Keratinocyte (primary cell): Measurements from ENCODE around the gene FBXO34. TPM values are rescaled to one million over a fixed set of nuclear protein-coding genes. Genes with fewer than 3 reads are reported as not detected.

Experiments used
- DNase-seq: peaks from one replicate; pipeline ENCODE4 v3.0.0-alpha.2; 2011; ENCODE audit warnings: low read depth, missing footprints, low spot score
- FAIRE-seq: peaks from 2 replicates; lab custom pipeline; 2011; peaks lifted over from hg19 to GRCh38; lab: Jason Lieb, UNC
- H2AFZ ChIP-seq: 2 replicates; pipeline ENCODE4 v1.6.0; 2012; ENCODE audit warnings: low read length, control low read depth, inconsistent platforms; ENCODE audit not compliant: control insufficient read depth
- H3K27ac ChIP-seq: 2 replicates; pipeline ENCODE4 v1.5.1; 2011; ENCODE audit warnings: low read length; ENCODE audit not compliant: control insufficient read depth, insufficient read depth
- H3K27me3 ChIP-seq: 3 replicates; pipeline ENCODE4 v1.6.0; 2011; ENCODE audit warnings: low read length; ENCODE audit not compliant: control insufficient read depth, insufficient read depth; ENCODE audit errors: extremely low read depth
- H3K36me3 ChIP-seq, 2 experiments: 2 replicates in 1 of 2; 3 replicates in 1 of 2; pipeline ENCODE4 v1.5.1; 2011; ENCODE audit warnings: low read length in 2 of 2, mild to moderate bottlenecking in 1 of 2; ENCODE audit not compliant: control insufficient read depth in 2 of 2, insufficient read depth in 2 of 2; ENCODE audit errors: extremely low read depth in 1 of 2
- H3K4me1 ChIP-seq: 3 replicates; pipeline ENCODE4 v1.5.1; 2011; ENCODE audit warnings: low read length; ENCODE audit not compliant: control insufficient read depth, insufficient read depth; ENCODE audit errors: extremely low read depth
- H3K4me2 ChIP-seq: 3 replicates; pipeline ENCODE4 v1.6.0; 2011; ENCODE audit warnings: low read depth, low read length; ENCODE audit not compliant: control insufficient read depth, insufficient read depth; ENCODE audit errors: extremely low read depth
- H3K4me3 ChIP-seq, 3 experiments: fragments of 200-600 bp in 1 of 3; sonication (generic) in 1 of 3; 2 replicates in 2 of 3; 3 replicates in 1 of 3; pipeline ENCODE4 v1.5.1; 2011 to 2016; ENCODE audit warnings: low read length in 3 of 3, mild to moderate bottlenecking in 3 of 3, control low read depth in 2 of 3, inconsistent platforms in 1 of 3, low read depth in 1 of 3, mixed read lengths in 1 of 3, mixed run types in 1 of 3, moderate library complexity in 1 of 3; ENCODE audit not compliant: control insufficient read depth in 2 of 3, insufficient read depth in 2 of 3; ENCODE audit errors: extremely low read depth in 1 of 3
- H3K79me2 ChIP-seq: 2 replicates; pipeline ENCODE4 v1.6.0; 2012; ENCODE audit warnings: low read length; ENCODE audit not compliant: control insufficient read depth, insufficient read depth
- H3K9ac ChIP-seq: 3 replicates; pipeline ENCODE4 v1.6.0; 2011; ENCODE audit warnings: low read length; ENCODE audit not compliant: control insufficient read depth, insufficient read depth; ENCODE audit errors: extremely low read depth
- H3K9me1 ChIP-seq: 3 replicates; pipeline ENCODE4 v1.6.0; 2011; ENCODE audit warnings: low read length; ENCODE audit not compliant: control insufficient read depth, insufficient read depth; ENCODE audit errors: extremely low read depth
- H3K9me3 ChIP-seq: 2 replicates; pipeline ENCODE4 v1.5.1; 2012; ENCODE audit warnings: low read depth, low read length; ENCODE audit not compliant: control insufficient read depth
- H4K20me1 ChIP-seq: 3 replicates; pipeline ENCODE4 v1.6.0; 2011; ENCODE audit warnings: low read length; ENCODE audit not compliant: control insufficient read depth, insufficient read depth; ENCODE audit errors: extremely low read depth
- CTCF ChIP-seq, 3 experiments: IDR thresholded peaks in 1 of 3; conservative IDR thresholded peaks in 1 of 3; optimal IDR thresholded peaks in 1 of 3; 2 replicates in 2 of 3; 3 replicates in 1 of 3; pipeline versions ENCODE3 to v1.5.1; 2011; ENCODE audit warnings: low read length in 3 of 3, mild to moderate bottlenecking in 3 of 3, moderate library complexity in 2 of 3, control low read depth in 1 of 3, inconsistent platforms in 1 of 3; ENCODE audit not compliant: insufficient read depth in 2 of 3; ENCODE audit errors: extremely low read depth in 1 of 3
- EZH2 ChIP-seq: IDR thresholded peaks from one replicate; pipeline ENCODE4 v1.6.1; 2012; ENCODE audit warnings: inconsistent platforms, mild to moderate bottlenecking, low read length, moderate library complexity
- dilution Hi-C: fragments of 300-500 bp; cut with MboI; formaldehyde crosslinking; loops from one replicate; pipeline ENCODE4 v1.7.0; 2020; ENCODE audit warnings: low sequenced_read_pairs; ENCODE audit not compliant: extremely low pct_ligation_motif_present
- polyA plus RNA-seq, 5 experiments: library from polyadenylated mRNA; depleted of rRNA in 3 of 5; stranded (reverse) in 3 of 5; stranded (forward) in 1 of 5; unstranded in 1 of 5; fragments of >200 nt; gene quantifications; 1 replicate in 1 of 5; 2 replicates in 3 of 5; 3 replicates in 1 of 5; pipeline versions ENCODE4 v1.2.1 to v1.2.3, GENCODE V29; 2011 to 2012; ENCODE audit warnings: missing spikeins in 2 of 5, low read depth in 1 of 5, low replicate concordance in 1 of 5

Gene FBXO34
- polyA plus RNA-seq, 1 donor (not counting 4 experiments of a cell fraction or from before 2014, with no cell fraction given): 18.0 TPM

GRCh38 chr14:55245657-55246268 lies 25.5 kb upstream of the FBXO34 start:
- H3K27ac ChIP-seq: no peak overlapping the region
- TF ChIP-seq EZH2: no peak
- peak in 2 of 3 experiments; percentile 66 to 70 for TF ChIP-seq CTCF (optimal IDR thresholded peaks at IDR 0.05 in 1 of 3, IDR thresholded peaks at IDR 0.05 in 1 of 3, conservative IDR thresholded peaks at IDR 0.05 in 1 of 3; ENCODE audit: extremely low read depth in 1 of 3, insufficient read depth in 2 of 3, low read length in 3 of 3)
- no peaks in the 10 kb centered on the region for H4K20me1 ChIP-seq
- dilution Hi-C loops: no loop called here
- FAIRE-seq (no peak), DNase-seq (no peak)
- no peaks in the 10 kb centered on the region for H3K79me2 ChIP-seq
- no peak overlapping the region for H3K9ac ChIP-seq
- no peak overlapping the region for H3K4me3 ChIP-seq
- peaks cover 8% of the 10 kb centered on the region for H3K27me3 ChIP-seq
- H3K9me1 ChIP-seq: no peaks in the 10 kb centered on the region
- H3K9me3 ChIP-seq: no peaks in the 10 kb centered on the region
- no peaks in the 10 kb centered on the region for H3K4me1 ChIP-seq
- H3K4me2 ChIP-seq: no peak overlapping the region
- no peak overlapping the region for H2AFZ ChIP-seq
- H3K36me3 ChIP-seq: no peaks in the 10 kb centered on the region

- TF ChIP-seq EZH2: no peak
- TF ChIP-seq CTCF (optimal IDR thresholded peaks at IDR 0.05 in 1 of 3, IDR thresholded peaks at IDR 0.05 in 1 of 3, conservative IDR thresholded peaks at IDR 0.05 in 1 of 3; ENCODE audit: extremely low read depth in 1 of 3, insufficient read depth in 2 of 3, low read length in 3 of 3): no peak
- dilution Hi-C loops: no loop called here
- Histone ChIP-seq H3K27ac (no peak overlapping the region), H3K9me1 (no peaks in the 10 kb centered on the region), H4K20me1 (no peaks in the 10 kb centered on the region), H3K36me3 (no peaks in the 10 kb centered on the region), H3K4me2 (no peak overlapping the region), H3K4me1 (no peaks in the 10 kb centered on the region), H2AFZ (no peak overlapping the region), H3K27me3 (peaks cover 4% of the 10 kb centered on the region), H3K4me3 (no peak overlapping the region), H3K9ac (no peak overlapping the region), H3K9me3 (no peaks in the 10 kb centered on the region), H3K79me2 (no peaks in the 10 kb centered on the region)
- DNase-seq (no peak), FAIRE-seq (no peak)
Measured at GRCh38 chr14:55248411-55248810, 22.8 kb upstream of the FBXO34 start.
